SK-N-SH (cell line): ENCODE results near the gene PCDHGA5.

ENCODE experiments used
- CTCF ChIP-seq: fragments of 200-600 bp; sonication (generic); IDR thresholded peaks from 2 replicates; pipeline ENCODE4 v1.6.1; 2017; ENCODE audit warnings: antibody characterized with exemption, mild to moderate bottlenecking, moderate library complexity
- EP300 ChIP-seq, 2 experiments: IDR thresholded peaks; 2 replicates each; pipeline versions ENCODE4 v1.4.0 to v1.6.1; 2012; ENCODE audit warnings: borderline replicate concordance in 1 of 2, low read depth in 1 of 2, low read length in 1 of 2
- MAX ChIP-seq: IDR thresholded peaks from 2 replicates; pipeline ENCODE4 v1.4.0; 2012; ENCODE audit warnings: low read depth
- MXI1 ChIP-seq: IDR thresholded peaks from 2 replicates; pipeline ENCODE4 v1.6.1; 2012; ENCODE audit warnings: mild to moderate bottlenecking, low read depth, low read length, improper control_type of control experiment
- POLR2AphosphoS5 ChIP-seq: IDR thresholded peaks from 2 replicates; pipeline ENCODE4 v1.6.1; 2012; ENCODE audit warnings: low read depth, low read length
- RAD21 ChIP-seq: IDR thresholded peaks from 2 replicates; pipeline ENCODE4 v1.6.1; 2012; ENCODE audit warnings: mild to moderate bottlenecking, low read length
- TCF12 ChIP-seq: IDR thresholded peaks from 2 replicates; pipeline ENCODE4 v1.4.0; 2012
- USF2 ChIP-seq: fragments of 150-350 bp; IDR thresholded peaks from 2 replicates; pipeline ENCODE4 v1.6.1; 2017; ENCODE audit warnings: antibody characterized with exemption, low read length, low read depth, borderline replicate concordance
- ZBTB33 ChIP-seq: IDR thresholded peaks from 2 replicates; pipeline ENCODE4 v1.4.0; 2012; ENCODE audit warnings: low read depth, borderline replicate concordance
- TF ChIP-seq, protein P1 (sequence below): IDR thresholded peaks from 2 replicates; pipeline ENCODE4 v1.6.1; 2012; ENCODE audit warnings: mild to moderate bottlenecking, low read depth, low read length, moderate library complexity

DNA sequence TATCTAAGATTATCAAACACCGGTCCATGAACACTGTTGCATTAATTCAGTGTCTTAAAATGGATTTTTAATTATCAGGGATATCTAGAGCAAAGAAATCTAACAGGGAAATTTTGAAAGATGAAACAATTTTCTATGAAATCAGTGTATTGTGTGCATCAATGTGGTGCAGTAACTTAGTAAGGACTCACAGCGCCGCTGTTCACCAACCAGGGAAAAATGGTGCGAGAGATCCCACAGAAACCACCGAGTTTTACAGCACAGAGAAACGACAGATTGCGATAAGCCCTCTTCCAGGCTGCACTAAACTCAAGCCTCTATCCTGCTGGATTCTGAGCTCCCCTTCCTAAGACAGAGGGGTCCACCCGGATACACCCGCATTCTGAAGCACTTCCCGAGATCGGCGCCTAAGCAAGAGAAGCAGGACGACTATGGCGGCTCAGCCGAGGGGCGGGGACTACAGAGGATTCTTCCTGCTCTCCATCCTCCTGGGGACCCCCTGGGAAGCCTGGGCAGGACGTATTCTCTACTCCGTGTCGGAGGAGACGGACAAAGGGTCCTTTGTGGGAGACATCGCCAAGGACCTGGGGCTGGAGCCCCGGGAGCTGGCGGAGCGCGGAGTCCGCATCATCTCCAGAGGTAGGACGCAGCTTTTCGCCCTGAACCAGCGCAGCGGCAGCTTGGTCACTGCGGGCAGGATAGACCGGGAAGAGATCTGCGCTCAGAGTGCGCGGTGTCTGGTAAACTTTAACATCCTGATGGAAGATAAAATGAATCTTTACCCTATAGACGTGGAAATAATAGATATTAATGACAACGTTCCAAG lies 18.7 kb downstream of the PCDHGA5 start, which contains the start of gene PCDHGA7:
- TF ChIP-seq CTCF (peak; percentile 65), ZBTB33 (no peak), EP300 (IDR thresholded peaks at IDR 0.05; ENCODE audit: borderline replicate concordance in 1 of 2, low read depth in 1 of 2, low read length in 1 of 2) (no peak), POLR2AphosphoS5 (no peak), RAD21 (peak; percentile 83), USF2 (no peak), MXI1 (no peak), MAX (no peak), TCF12 (no peak)
- TF ChIP-seq, protein P1, sequence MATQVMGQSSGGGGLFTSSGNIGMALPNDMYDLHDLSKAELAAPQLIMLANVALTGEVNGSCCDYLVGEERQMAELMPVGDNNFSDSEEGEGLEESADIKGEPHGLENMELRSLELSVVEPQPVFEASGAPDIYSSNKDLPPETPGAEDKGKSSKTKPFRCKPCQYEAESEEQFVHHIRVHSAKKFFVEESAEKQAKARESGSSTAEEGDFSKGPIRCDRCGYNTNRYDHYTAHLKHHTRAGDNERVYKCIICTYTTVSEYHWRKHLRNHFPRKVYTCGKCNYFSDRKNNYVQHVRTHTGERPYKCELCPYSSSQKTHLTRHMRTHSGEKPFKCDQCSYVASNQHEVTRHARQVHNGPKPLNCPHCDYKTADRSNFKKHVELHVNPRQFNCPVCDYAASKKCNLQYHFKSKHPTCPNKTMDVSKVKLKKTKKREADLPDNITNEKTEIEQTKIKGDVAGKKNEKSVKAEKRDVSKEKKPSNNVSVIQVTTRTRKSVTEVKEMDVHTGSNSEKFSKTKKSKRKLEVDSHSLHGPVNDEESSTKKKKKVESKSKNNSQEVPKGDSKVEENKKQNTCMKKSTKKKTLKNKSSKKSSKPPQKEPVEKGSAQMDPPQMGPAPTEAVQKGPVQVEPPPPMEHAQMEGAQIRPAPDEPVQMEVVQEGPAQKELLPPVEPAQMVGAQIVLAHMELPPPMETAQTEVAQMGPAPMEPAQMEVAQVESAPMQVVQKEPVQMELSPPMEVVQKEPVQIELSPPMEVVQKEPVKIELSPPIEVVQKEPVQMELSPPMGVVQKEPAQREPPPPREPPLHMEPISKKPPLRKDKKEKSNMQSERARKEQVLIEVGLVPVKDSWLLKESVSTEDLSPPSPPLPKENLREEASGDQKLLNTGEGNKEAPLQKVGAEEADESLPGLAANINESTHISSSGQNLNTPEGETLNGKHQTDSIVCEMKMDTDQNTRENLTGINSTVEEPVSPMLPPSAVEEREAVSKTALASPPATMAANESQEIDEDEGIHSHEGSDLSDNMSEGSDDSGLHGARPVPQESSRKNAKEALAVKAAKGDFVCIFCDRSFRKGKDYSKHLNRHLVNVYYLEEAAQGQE = no peak
